WERI-Rb-1 (cell line): ENCODE results near the gene RCAN3.
A peak's percentile ranks its signal among the peaks of the same experiment; 100 is the strongest.

Experiments used
- DNase-seq: peaks from one replicate; pipeline ENCODE4 v3.0.0-alpha.2; 2020
- H3K27ac ChIP-seq: fragments of 250-450 bp; sonication (Bioruptor Pico); 2 replicates; pipeline ENCODE4 v1.5.1; 2020; ENCODE audit warnings: mild to moderate bottlenecking, moderate library complexity
- H3K27me3 ChIP-seq: fragments of 250-450 bp; sonication (Bioruptor Pico); 2 replicates; pipeline ENCODE4 v1.5.1; 2021; ENCODE audit warnings: mild to moderate bottlenecking, low read depth, moderate library complexity; ENCODE audit not compliant: insufficient read depth, severe bottlenecking
- H3K36me3 ChIP-seq: fragments of 250-450 bp; sonication (Bioruptor Pico); 2 replicates; pipeline ENCODE4 v1.5.1; 2020; ENCODE audit warnings: mild to moderate bottlenecking, moderate library complexity
- H3K4me3 ChIP-seq: 2 replicates; pipeline ENCODE4 v1.5.1; 2011; ENCODE audit warnings: low read depth, mild to moderate bottlenecking, control low read depth, low read length
- H3K9me3 ChIP-seq: fragments of 250-450 bp; sonication (Bioruptor Pico); 2 replicates; pipeline ENCODE4 v1.5.1; 2021; ENCODE audit warnings: mild to moderate bottlenecking, moderate library complexity; ENCODE audit not compliant: severe bottlenecking
- CTCF ChIP-seq: IDR thresholded peaks from 2 replicates; pipeline ENCODE4 v1.5.1; 2011; ENCODE audit warnings: low read depth, mild to moderate bottlenecking, control low read depth, inconsistent platforms, low read length

Gene RCAN3

GRCh38 chr1:24500448-24501048 lies 2.1 kb upstream of the RCAN3 start:
- TF ChIP-seq CTCF: no peak
- no peak overlapping the region for H3K4me3 ChIP-seq
- no peak overlapping the region for H3K27ac ChIP-seq
- H3K27me3 ChIP-seq: no peaks in the 10 kb centered on the region
- DNase-seq: no peak
- no peaks in the 10 kb centered on the region for H3K36me3 ChIP-seq
- no peaks in the 10 kb centered on the region for H3K9me3 ChIP-seq

GRCh38 chr1:24501371-24502064 lies 1.1 kb upstream of the RCAN3 start:
- no peaks in the 10 kb centered on the region for H3K9me3 ChIP-seq
- peak overlapping the region; percentile 95 for H3K27ac ChIP-seq
- no peak for DNase-seq
- no peaks in the 10 kb centered on the region for H3K27me3 ChIP-seq
- H3K4me3 ChIP-seq: peak overlapping the region; percentile 91
- no peaks in the 10 kb centered on the region for H3K36me3 ChIP-seq
- no peak for TF ChIP-seq CTCF

GRCh38 chr1:24502065-24502708 lies 449 bp upstream of the RCAN3 start:
- peak; percentile 77 for DNase-seq
- Histone ChIP-seq H3K27me3 (no peaks in the 10 kb centered on the region), H3K36me3 (no peaks in the 10 kb centered on the region), H3K4me3 (peak overlapping the region; percentile 91), H3K9me3 (no peaks in the 10 kb centered on the region), H3K27ac (peak overlapping the region; percentile 95)
- TF ChIP-seq CTCF: no peak

GRCh38 chr1:24503059-24503751 lies 569 bp downstream of the RCAN3 start:
- no peak for TF ChIP-seq CTCF
- no peaks in the 10 kb centered on the region for H3K27me3 ChIP-seq
- H3K27ac ChIP-seq: peak overlapping the region; percentile 95
- DNase-seq: peak; percentile 16
- H3K4me3 ChIP-seq: peak overlapping the region; percentile 86
- H3K36me3 ChIP-seq: no peaks in the 10 kb centered on the region
- H3K9me3 ChIP-seq: no peaks in the 10 kb centered on the region

- DNase-seq: no peak
- Histone ChIP-seq H3K9me3 (no peaks in the 10 kb centered on the region), H3K27ac (no peak overlapping the region), H3K36me3 (no peaks in the 10 kb centered on the region), H3K27me3 (no peaks in the 10 kb centered on the region), H3K4me3 (peak overlapping the region; percentile 86)
- no peak for TF ChIP-seq CTCF
Measured at GRCh38 chr1:24503870-24504523, 1.4 kb downstream of the RCAN3 start.
